ENCODE measurements around the gene KLK1.

The KLK1 gene

GRCh38 chr19:50842130-50842529 lies 18.5 kb upstream of the KLK1 start:
- TF ChIP-seq CTCF (IDR thresholded peaks at IDR 0.05; ENCODE audit: low read depth, low read length) (no peak), POLR2A (IDR thresholded peaks at IDR 0.05; ENCODE audit: extremely low read depth, insufficient read length) (no peak), MYC (IDR thresholded peaks at IDR 0.05; ENCODE audit: low read depth, low read length) (no peak), MAX (IDR thresholded peaks at IDR 0.05; ENCODE audit: low read depth, low read length) (no peak)
- no peak for DNase-seq (ENCODE audit: low read depth)
- H3K4me3 ChIP-seq (ENCODE audit: low read depth, low read length): no peak overlapping the region

GRCh38 chr19:50839712-50840655 lies 16.4 kb upstream of the KLK1 start:
- TF ChIP-seq POLR2A (IDR thresholded peaks at IDR 0.05; ENCODE audit: extremely low read depth, insufficient read length) (no peak), MAX (IDR thresholded peaks at IDR 0.05; ENCODE audit: low read depth, low read length) (no peak), MYC (IDR thresholded peaks at IDR 0.05; ENCODE audit: low read depth, low read length) (no peak), CTCF (IDR thresholded peaks at IDR 0.05; ENCODE audit: low read depth, low read length) (no peak)
- H3K4me3 ChIP-seq (ENCODE audit: low read depth, low read length): no peak overlapping the region

GRCh38 chr19:50838239-50838638 lies 14.7 kb upstream of the KLK1 start:
- no peak for TF ChIP-seq MAX (IDR thresholded peaks at IDR 0.05; ENCODE audit: low read depth, low read length)
- no peak for TF ChIP-seq MYC (IDR thresholded peaks at IDR 0.05; ENCODE audit: low read depth, low read length)
- TF ChIP-seq CTCF (IDR thresholded peaks at IDR 0.05; ENCODE audit: low read depth, low read length): peak; percentile 43
- TF ChIP-seq POLR2A (IDR thresholded peaks at IDR 0.05; ENCODE audit: extremely low read depth, insufficient read length): no peak
- DNase-seq (ENCODE audit: low read depth): peak; percentile 41
- no peak overlapping the region for H3K4me3 ChIP-seq (ENCODE audit: low read depth, low read length)

More at GRCh38 chr19:50839712-50840655, 16.4 kb upstream of the KLK1 start:
- no peak for DNase-seq (ENCODE audit: low read depth)

GRCh38 chr19:50837300-50837699 lies 13.7 kb upstream of the KLK1 start:
- TF ChIP-seq POLR2A (IDR thresholded peaks at IDR 0.05; ENCODE audit: extremely low read depth, insufficient read length): no peak
- no peak for TF ChIP-seq CTCF (IDR thresholded peaks at IDR 0.05; ENCODE audit: low read depth, low read length)
- no peak for TF ChIP-seq MYC (IDR thresholded peaks at IDR 0.05; ENCODE audit: low read depth, low read length)
- no peak for TF ChIP-seq MAX (IDR thresholded peaks at IDR 0.05; ENCODE audit: low read depth, low read length)
- H3K4me3 ChIP-seq (ENCODE audit: low read depth, low read length): no peak overlapping the region
- DNase-seq (ENCODE audit: low read depth): no peak

GRCh38 chr19:50836543-50837195 lies 13.1 kb upstream of the KLK1 start:
- DNase-seq (ENCODE audit: low read depth): no peak
- TF ChIP-seq POLR2A (IDR thresholded peaks at IDR 0.05; ENCODE audit: extremely low read depth, insufficient read length): no peak
- no peak overlapping the region for H3K4me3 ChIP-seq (ENCODE audit: low read depth, low read length)
